Ovary (tissue), 3 donors: ENCODE measurements around the gene SPAG16.

Experiments
- CTCF ChIP-seq, 3 donors: fragments of 450-650 bp in 2 of 3; fragments of 200-600 bp in 1 of 3; IDR thresholded peaks; one replicate each; pipeline versions ENCODE4 v1.5.1 to v1.8.0; 2016 to 2022; ENCODE audit warnings: antibody characterized with exemption in 3 of 3, mild to moderate bottlenecking in 1 of 3
- POLR2A ChIP-seq: fragments of 450-650 bp; IDR thresholded peaks from one replicate; pipeline ENCODE4 v1.6.1; 2017; ENCODE audit warnings: antibody characterized with exemption, mild to moderate bottlenecking, moderate library complexity
- donor health status: DM: no; HTN: no; CAD: no.

- TF ChIP-seq CTCF (IDR thresholded peaks at IDR 0.05) (no peak), POLR2A (no peak)
These were observed 69.2 kb downstream of the SPAG16 start for GRCh38 chr2:213353419-213353818.
